HepG2 (cell line): Measurements from ENCODE around the gene ALG8. TPM values are rescaled to one million over a fixed set of nuclear protein-coding genes. Genes with fewer than 3 reads are reported as not detected.

Experiments used
- BRF2 ChIP-seq: sonication (generic); formaldehyde crosslinking; IDR thresholded peaks from 2 replicates; pipeline ENCODE4 v1.8.1; 2022; ENCODE audit warnings: mild to moderate bottlenecking, missing genetic modification reagents
- CHD2 ChIP-seq: IDR thresholded peaks from 2 replicates; pipeline ENCODE4 v1.6.1; 2011; ENCODE audit warnings: low read depth, low read length, improper control_type of control experiment
- GABPB1 ChIP-seq: IDR thresholded peaks from 2 replicates; pipeline ENCODE4 v1.6.1; 2016; ENCODE audit warnings: mild to moderate bottlenecking, missing genetic modification reagents, moderate library complexity, missing compliant biosample characterization
- GTF3A ChIP-seq: sonication (generic); formaldehyde crosslinking; conservative IDR thresholded peaks from 2 replicates; pipeline ENCODE4 v1.4.0; 2020; ENCODE audit warnings: mild to moderate bottlenecking, missing genetic modification reagents
- JUN ChIP-seq: sonication (generic); formaldehyde crosslinking; IDR thresholded peaks from 2 replicates; pipeline ENCODE4 v1.4.0; 2020; ENCODE audit warnings: mild to moderate bottlenecking, missing genetic modification reagents
- KLF6 ChIP-seq: IDR thresholded peaks from 2 replicates; pipeline ENCODE4 v1.8.0; 2016; ENCODE audit warnings: missing biosample characterization, missing genetic modification reagents
- KLF9 ChIP-seq: IDR thresholded peaks from 2 replicates; pipeline ENCODE4 v1.6.1; 2016; ENCODE audit warnings: low read depth
- KMT2B ChIP-seq: IDR thresholded peaks from 2 replicates; pipeline ENCODE4 v1.6.1; 2016; ENCODE audit warnings: missing genetic modification reagents, missing compliant biosample characterization
- MEF2D ChIP-seq: sonication (generic); formaldehyde crosslinking; IDR thresholded peaks from 2 replicates; pipeline ENCODE4 v1.5.1; 2020; ENCODE audit warnings: mild to moderate bottlenecking, missing genetic modification reagents
- MYNN ChIP-seq: sonication (generic); formaldehyde crosslinking; IDR thresholded peaks from 2 replicates; pipeline ENCODE4 v1.4.0; 2020; ENCODE audit warnings: mild to moderate bottlenecking, low read depth, missing genetic modification reagents
- PHF20 ChIP-seq: sonication (generic); formaldehyde crosslinking; IDR thresholded peaks from 2 replicates; pipeline ENCODE4 v1.5.0; 2020; ENCODE audit warnings: mild to moderate bottlenecking, missing genetic modification reagents
- PHF21A ChIP-seq: sonication (generic); formaldehyde crosslinking; IDR thresholded peaks from 2 replicates; pipeline ENCODE4 v1.5.0; 2020; ENCODE audit warnings: mild to moderate bottlenecking, missing genetic modification reagents
- RFX5 ChIP-seq: IDR thresholded peaks from 2 replicates; pipeline ENCODE4 v1.6.1; 2011; ENCODE audit warnings: low read depth, low read length, improper control_type of control experiment
- RXRB ChIP-seq: IDR thresholded peaks from 2 replicates; pipeline ENCODE4 v1.6.1; 2016; ENCODE audit warnings: borderline replicate concordance, missing genetic modification reagents, missing compliant biosample characterization
- SAP130 ChIP-seq: IDR thresholded peaks from 2 replicates; pipeline ENCODE4 v1.6.1; 2016; ENCODE audit warnings: low read depth
- SIN3A ChIP-seq: IDR thresholded peaks from 2 replicates; pipeline ENCODE4 v1.6.1; 2011; ENCODE audit warnings: low read depth, mild to moderate bottlenecking, control low read depth, low read length, borderline replicate concordance
- SMARCE1 ChIP-seq: fragments of 450-650 bp; IDR thresholded peaks from 2 replicates; pipeline ENCODE4 v1.6.1; 2017; ENCODE audit warnings: borderline replicate concordance
- TARDBP ChIP-seq: sonication (generic); formaldehyde crosslinking; IDR thresholded peaks from 2 replicates; pipeline ENCODE4 v1.8.0; 2022; ENCODE audit warnings: mild to moderate bottlenecking, missing genetic modification reagents
- TSC22D2 ChIP-seq: sonication (generic); formaldehyde crosslinking; IDR thresholded peaks from 2 replicates; pipeline ENCODE4 v1.5.1; 2020; ENCODE audit warnings: missing genetic modification reagents, mild to moderate bottlenecking, borderline replicate concordance
- ZBTB38 ChIP-seq: sonication (generic); formaldehyde crosslinking; IDR thresholded peaks from 2 replicates; pipeline ENCODE4 v1.5.1; 2020; ENCODE audit warnings: mild to moderate bottlenecking, missing genetic modification reagents
- ZNF101 ChIP-seq: sonication (generic); formaldehyde crosslinking; IDR thresholded peaks from 2 replicates; pipeline ENCODE4 v1.4.0; 2020; ENCODE audit warnings: mild to moderate bottlenecking, low read depth, missing genetic modification reagents, borderline replicate concordance
- ZNF460 ChIP-seq: sonication (generic); formaldehyde crosslinking; IDR thresholded peaks from 2 replicates; pipeline ENCODE4 v1.5.1; 2020; ENCODE audit warnings: missing genetic modification reagents, mild to moderate bottlenecking, borderline replicate concordance
- ZNF616 ChIP-seq: sonication (generic); formaldehyde crosslinking; IDR thresholded peaks from 2 replicates; pipeline ENCODE4 v1.5.0; 2020; ENCODE audit warnings: low read depth, mild to moderate bottlenecking, missing genetic modification reagents
- ZZZ3 ChIP-seq: sonication (generic); formaldehyde crosslinking; IDR thresholded peaks from 2 replicates; pipeline ENCODE4 v1.4.0; 2020; ENCODE audit warnings: missing genetic modification reagents, mild to moderate bottlenecking, borderline replicate concordance
- polyA plus RNA-seq, 8 experiments: library from polyadenylated mRNA; depleted of rRNA in 3 of 8; stranded (reverse) in 7 of 8; unstranded in 1 of 8; fragments of >200 nt; fragmentation: Illumina TruSeq in 4 of 8; extraction: Trizol in 4 of 8; gene quantifications; 2 replicates each; pipeline versions ENCODE4 v1.2.1 to v1.2.3, GENCODE V29; 2011 to 2016; ENCODE audit warnings: low read depth in 4 of 8, missing spikeins in 1 of 8, mixed read lengths in 1 of 8; ENCODE audit not compliant: insufficient read depth in 1 of 8
- total RNA-seq, 5 experiments: library from RNA; depleted of rRNA; stranded (reverse); fragments of >200 nt; fragmentation: Illumina TruSeq; extraction: Trizol; gene quantifications; 2 replicates each; pipeline ENCODE4 v1.2.3, GENCODE V29; 2016; ENCODE audit warnings: low read depth in 1 of 5
- TF ChIP-seq, protein P1 (sequence below): sonication (generic); formaldehyde crosslinking; IDR thresholded peaks from 2 replicates; pipeline ENCODE4 v1.4.0; 2020; ENCODE audit warnings: missing genetic modification reagents
- TF ChIP-seq, protein P2 (sequence below): sonication (generic); formaldehyde crosslinking; IDR thresholded peaks from 2 replicates; pipeline ENCODE4 v1.5.0; 2020; ENCODE audit warnings: missing genetic modification reagents
- TF ChIP-seq, protein P3 (sequence below): sonication (generic); formaldehyde crosslinking; IDR thresholded peaks from 2 replicates; pipeline ENCODE4 v1.4.0; 2020; ENCODE audit warnings: missing genetic modification reagents, borderline replicate concordance

Gene ALG8
- total and polyA plus RNA-seq, 2 of the 13 experiments (the other 11 are each of a cell fraction or from before 2014, with no cell fraction given) = 75.8 to 88.0 TPM

DNA sequence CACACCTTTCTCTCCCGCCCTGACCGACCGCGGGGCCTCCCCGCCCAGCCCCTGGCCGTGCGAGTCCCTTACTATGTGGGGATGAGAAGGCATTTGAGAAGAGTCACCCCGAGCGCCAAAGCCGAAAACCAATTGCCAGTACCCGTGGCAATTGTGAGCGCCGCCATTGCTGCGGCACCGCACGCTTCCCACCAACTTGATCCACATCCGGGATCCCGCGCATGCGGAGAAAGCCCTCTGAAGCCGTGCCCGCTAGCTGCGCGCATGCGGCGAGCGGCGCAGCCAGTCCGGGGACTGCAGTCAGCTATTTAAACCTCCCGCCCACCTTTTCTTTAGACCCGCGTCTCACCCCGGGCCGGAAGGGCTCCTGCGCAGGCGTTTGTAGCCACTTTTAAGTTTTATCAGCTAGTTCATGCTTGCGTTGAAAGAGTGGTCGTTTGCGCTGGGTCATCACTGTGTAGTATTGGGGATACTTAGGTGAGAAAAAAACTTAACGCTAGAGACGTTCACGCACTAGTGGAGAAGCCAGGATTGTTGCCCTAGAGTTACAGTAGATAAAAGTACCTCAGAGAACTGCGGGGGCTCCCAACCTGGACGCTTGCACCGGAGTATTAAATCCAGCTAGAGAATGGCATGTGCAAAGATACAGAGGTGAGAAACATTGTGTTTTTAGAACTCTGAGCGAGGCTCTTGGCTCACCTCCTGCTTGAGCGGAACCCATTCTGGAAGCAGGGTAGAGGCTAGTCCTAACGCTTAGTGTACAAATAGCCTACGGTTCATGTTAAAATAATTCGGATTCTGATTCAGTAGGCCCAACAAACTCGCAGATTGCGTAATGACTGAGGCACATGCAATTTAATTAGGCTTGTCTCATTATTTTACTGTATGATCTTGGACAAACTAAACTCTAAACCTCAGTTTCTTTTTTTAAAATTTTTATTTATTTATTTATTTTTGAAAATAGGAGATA lies at the start of gene ALG8 (continued):
- TF ChIP-seq TARDBP (peak; percentile 82), ZNF460 (no peak), ZNF616 (CRISPR knock-in tag) (peak; percentile 29; the same call in 1 of the 2 replicates), TSC22D2 (no peak), ZBTB38 (CRISPR knock-in tag) (peak; percentile 91), RFX5 (0 out of 2 replicates have a peak, but pooled peaks have one; percentile 21), BRF2 (CRISPR knock-in tag) (peak; percentile 94), SMARCE1 (no peak), SAP130 (peak; percentile 94), GTF3A (CRISPR knock-in tag) (no peak), CHD2 (0 out of 2 replicates have a peak, but pooled peaks have one; percentile 35), KLF6 (CRISPR knock-in tag) (no peak; the same call in 1 of the 2 replicates), RXRB (CRISPR knock-in tag) (peak; percentile 26; the same call in 1 of the 2 replicates), ZZZ3 (CRISPR knock-in tag) (no peak), PHF21A (peak; percentile 39; the same call in 1 of the 2 replicates), MEF2D (CRISPR knock-in tag) (peak; percentile 64; the same call in 1 of the 2 replicates), GABPB1 (peak; percentile 98), JUN (no peak), KLF9 (CRISPR knock-in tag) (0 out of 2 replicates have a peak, but pooled peaks have one; percentile 26), KMT2B (peak; percentile 93), ZNF101 (CRISPR knock-in tag) (no peak), SIN3A (peak; percentile 89), PHF20 (CRISPR knock-in tag) (peak; percentile 88), MYNN (CRISPR knock-in tag) (peak; percentile 42; the same call in 1 of the 2 replicates)
- TF ChIP-seq, protein P1, sequence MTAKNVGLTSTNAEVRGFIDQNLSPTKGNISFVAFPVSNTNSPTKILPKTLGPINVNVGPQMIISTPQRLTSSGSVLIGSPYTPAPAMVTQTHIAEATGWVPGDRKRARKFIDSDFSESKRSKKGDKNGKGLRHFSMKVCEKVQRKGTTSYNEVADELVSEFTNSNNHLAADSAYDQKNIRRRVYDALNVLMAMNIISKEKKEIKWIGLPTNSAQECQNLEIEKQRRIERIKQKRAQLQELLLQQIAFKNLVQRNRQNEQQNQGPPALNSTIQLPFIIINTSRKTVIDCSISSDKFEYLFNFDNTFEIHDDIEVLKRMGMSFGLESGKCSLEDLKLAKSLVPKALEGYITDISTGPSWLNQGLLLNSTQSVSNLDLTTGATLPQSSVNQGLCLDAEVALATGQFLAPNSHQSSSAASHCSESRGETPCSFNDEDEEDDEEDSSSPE = peak; percentile 99
- TF ChIP-seq, protein P2, sequence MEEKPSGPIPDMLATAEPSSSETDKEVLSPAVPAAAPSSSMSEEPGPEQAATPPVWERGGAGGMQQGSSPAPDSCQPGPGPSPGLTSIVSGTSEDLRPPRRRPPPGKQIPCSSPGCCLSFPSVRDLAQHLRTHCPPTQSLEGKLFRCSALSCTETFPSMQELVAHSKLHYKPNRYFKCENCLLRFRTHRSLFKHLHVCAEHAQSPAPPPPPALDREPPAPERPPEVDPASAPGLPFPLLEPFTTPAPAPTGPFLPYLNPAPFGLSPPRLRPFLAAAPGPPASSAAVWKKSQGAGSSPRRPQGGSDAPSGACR (CRISPR knock-in tag) = peak; percentile 90; the same call in 1 of the 2 replicates
- TF ChIP-seq, protein P3, sequence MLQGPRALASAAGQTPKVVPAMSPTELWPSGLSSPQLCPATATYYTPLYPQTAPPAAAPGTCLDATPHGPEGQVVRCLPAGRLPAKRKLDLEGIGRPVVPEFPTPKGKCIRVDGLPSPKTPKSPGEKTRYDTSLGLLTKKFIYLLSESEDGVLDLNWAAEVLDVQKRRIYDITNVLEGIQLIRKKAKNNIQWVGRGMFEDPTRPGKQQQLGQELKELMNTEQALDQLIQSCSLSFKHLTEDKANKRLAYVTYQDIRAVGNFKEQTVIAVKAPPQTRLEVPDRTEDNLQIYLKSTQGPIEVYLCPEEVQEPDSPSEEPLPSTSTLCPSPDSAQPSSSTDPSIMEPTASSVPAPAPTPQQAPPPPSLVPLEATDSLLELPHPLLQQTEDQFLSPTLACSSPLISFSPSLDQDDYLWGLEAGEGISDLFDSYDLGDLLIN = no peak; the same call in 1 of the 2 replicates
